ENCODE measurements around the gene INPP1.
A peak's percentile ranks its signal among the peaks of the same experiment; 100 is the strongest.

Gene INPP1

GRCh38 chr2:190360561-190360960, 17.2 kb downstream of the INPP1 start:
- TF ChIP-seq CTCF (conservative IDR thresholded peaks at IDR 0.05; ENCODE audit: low read length), result no peak
- no peak for TF ChIP-seq EZH2phosphoT487 (IDR thresholded peaks at IDR 0.05; ENCODE audit: borderline replicate concordance)
- peak overlapping the region; percentile 64 for H3K9ac ChIP-seq (ENCODE audit: low read depth, low read length, poor library complexity, severe bottlenecking)
- no peaks in the 10 kb centered on the region for H4K20me1 ChIP-seq (ENCODE audit: insufficient read depth, low read length, poor library complexity, severe bottlenecking)
- no peaks in the 10 kb centered on the region for H3F3A ChIP-seq (ENCODE audit: low read depth)
- H2AFZ ChIP-seq (ENCODE audit: low read length), result no peak overlapping the region
- H3K4me3 ChIP-seq (ENCODE audit: low read length, poor library complexity, severe bottlenecking), result peak overlapping the region; percentile 69
- H3K4me1 ChIP-seq (ENCODE audit: insufficient read depth, low read length, poor library complexity, severe bottlenecking), result peaks cover 11% of the 10 kb centered on the region
- H3K79me2 ChIP-seq (ENCODE audit: insufficient read depth, low read length), result no peaks in the 10 kb centered on the region
- H3K36me3 ChIP-seq (ENCODE audit: insufficient read depth, low read length), result no peaks in the 10 kb centered on the region; the same call in 1 of the 2 replicates
- H3K27me3 ChIP-seq (ENCODE audit: insufficient read depth, low read length, poor library complexity, severe bottlenecking), result no peaks in the 10 kb centered on the region
- H3K9me3 ChIP-seq (ENCODE audit: insufficient read depth, low read depth, low read length), result no peaks in the 10 kb centered on the region
- no peaks in the 10 kb centered on the region for H3K9me2 ChIP-seq (replicated peaks; ENCODE audit: low read depth, low read length)
- H3K4me2 ChIP-seq (ENCODE audit: low read depth, low read length, poor library complexity, severe bottlenecking), result peak overlapping the region; percentile 77

- no peak overlapping the region for H3K4me3 ChIP-seq (ENCODE audit: low read length, poor library complexity, severe bottlenecking)
- H3K79me2 ChIP-seq (ENCODE audit: insufficient read depth, low read length), result no peaks in the 10 kb centered on the region
- TF ChIP-seq CTCF (conservative IDR thresholded peaks at IDR 0.05; ENCODE audit: low read length) (no peak), EZH2phosphoT487 (IDR thresholded peaks at IDR 0.05; ENCODE audit: borderline replicate concordance) (no peak)
- no peaks in the 10 kb centered on the region; the same call in 1 of the 2 replicates for H3K36me3 ChIP-seq (ENCODE audit: insufficient read depth, low read length)
- no peaks in the 10 kb centered on the region for H3K9me2 ChIP-seq (replicated peaks; ENCODE audit: low read depth, low read length)
- no peak overlapping the region for H3K4me2 ChIP-seq (ENCODE audit: low read depth, low read length, poor library complexity, severe bottlenecking)
- H3K9me3 ChIP-seq (ENCODE audit: insufficient read depth, low read depth, low read length), result no peaks in the 10 kb centered on the region
- H3K9ac ChIP-seq (ENCODE audit: low read depth, low read length, poor library complexity, severe bottlenecking), result no peak overlapping the region
- H4K20me1 ChIP-seq (ENCODE audit: insufficient read depth, low read length, poor library complexity, severe bottlenecking), result no peaks in the 10 kb centered on the region
- no peaks in the 10 kb centered on the region for H3F3A ChIP-seq (ENCODE audit: low read depth)
- H2AFZ ChIP-seq (ENCODE audit: low read length), result no peak overlapping the region
- peaks cover 11% of the 10 kb centered on the region for H3K4me1 ChIP-seq (ENCODE audit: insufficient read depth, low read length, poor library complexity, severe bottlenecking)
- no peaks in the 10 kb centered on the region for H3K27me3 ChIP-seq (ENCODE audit: insufficient read depth, low read length, poor library complexity, severe bottlenecking)
Measured at GRCh38 chr2:190360965-190361364, 17.6 kb downstream of the INPP1 start.

- Histone ChIP-seq H3K9ac (ENCODE audit: low read depth, low read length, poor library complexity, severe bottlenecking) (no peak overlapping the region), H3K79me2 (ENCODE audit: insufficient read depth, low read length) (no peaks in the 10 kb centered on the region), H3K4me3 (ENCODE audit: low read length, poor library complexity, severe bottlenecking) (no peak overlapping the region), H3K4me2 (ENCODE audit: low read depth, low read length, poor library complexity, severe bottlenecking) (no peak overlapping the region), H4K20me1 (ENCODE audit: insufficient read depth, low read length, poor library complexity, severe bottlenecking) (no peaks in the 10 kb centered on the region), H3K27me3 (ENCODE audit: insufficient read depth, low read length, poor library complexity, severe bottlenecking) (no peaks in the 10 kb centered on the region), H2AFZ (ENCODE audit: low read length) (no peak overlapping the region), H3K4me1 (ENCODE audit: insufficient read depth, low read length, poor library complexity, severe bottlenecking) (peaks cover 11% of the 10 kb centered on the region), H3F3A (ENCODE audit: low read depth) (no peaks in the 10 kb centered on the region), H3K9me2 (replicated peaks; ENCODE audit: low read depth, low read length) (no peaks in the 10 kb centered on the region), H3K36me3 (ENCODE audit: insufficient read depth, low read length) (no peaks in the 10 kb centered on the region; the same call in 1 of the 2 replicates), H3K9me3 (ENCODE audit: insufficient read depth, low read depth, low read length) (no peaks in the 10 kb centered on the region)
- TF ChIP-seq EZH2phosphoT487 (IDR thresholded peaks at IDR 0.05; ENCODE audit: borderline replicate concordance), result no peak
- TF ChIP-seq CTCF (conservative IDR thresholded peaks at IDR 0.05; ENCODE audit: low read length), result no peak
Measured at GRCh38 chr2:190361572-190361971, 18.2 kb downstream of the INPP1 start.

Data from Loucy (cell line).